Osteocyte (in vitro differentiated cells): ENCODE measurements around the gene SMARCA4. TPM values are rescaled to one million over a fixed set of nuclear protein-coding genes. Genes with fewer than 3 reads are reported as not detected.
A peak's percentile ranks its signal among the peaks of the same experiment; 100 is the strongest.
"Not testable (repeated sequence)": the region's sequence is repeated elsewhere in the genome, so short reads cannot be mapped to it uniquely, and the experiment has no call there.

Experiments used
- DNase-seq: peaks from one replicate; pipeline ENCODE4 v3.0.0; 2021; ENCODE audit warnings: mixed read lengths; ENCODE audit not compliant: unreplicated experiment; ENCODE audit errors: extremely low spot score
- H3K27ac Mint-ChIP-seq: one replicate; pipeline ENCODE4 v1.8.0; 2021; ENCODE audit warnings: mild to moderate bottlenecking, mixed read lengths; ENCODE audit not compliant: unreplicated experiment
- H3K27me3 Mint-ChIP-seq: one replicate; pipeline ENCODE4 v1.8.0; 2021; ENCODE audit warnings: mixed read lengths; ENCODE audit not compliant: unreplicated experiment
- H3K36me3 Mint-ChIP-seq: one replicate; pipeline ENCODE4 v1.8.0; 2021; ENCODE audit warnings: mixed read lengths; ENCODE audit not compliant: unreplicated experiment
- H3K4me1 Mint-ChIP-seq: one replicate; pipeline ENCODE4 v1.8.0; 2021; ENCODE audit warnings: mixed read lengths; ENCODE audit not compliant: unreplicated experiment
- H3K4me3 Mint-ChIP-seq: one replicate; pipeline ENCODE4 v1.8.0; 2021; ENCODE audit warnings: mild to moderate bottlenecking, moderate library complexity, mixed read lengths; ENCODE audit not compliant: unreplicated experiment
- H3K9me3 Mint-ChIP-seq: one replicate; pipeline ENCODE4 v1.8.0; 2021; ENCODE audit warnings: mixed read lengths; ENCODE audit not compliant: unreplicated experiment
- total RNA-seq: library from RNA; stranded (reverse); gene quantifications from 2 replicates; pipeline ENCODE4 v1.2.1, GENCODE V29; 2021
- TF ChIP-seq, protein P1 (sequence below): fragments of 200-600 bp; sonication (generic); IDR thresholded peaks from 2 replicates; pipeline ENCODE4 v1.5.0; 2021; ENCODE audit warnings: antibody characterized with exemption, mild to moderate bottlenecking, moderate library complexity

SMARCA4 gene
- total RNA-seq, 1 donor from 2014 or later = 131 TPM

DNA sequence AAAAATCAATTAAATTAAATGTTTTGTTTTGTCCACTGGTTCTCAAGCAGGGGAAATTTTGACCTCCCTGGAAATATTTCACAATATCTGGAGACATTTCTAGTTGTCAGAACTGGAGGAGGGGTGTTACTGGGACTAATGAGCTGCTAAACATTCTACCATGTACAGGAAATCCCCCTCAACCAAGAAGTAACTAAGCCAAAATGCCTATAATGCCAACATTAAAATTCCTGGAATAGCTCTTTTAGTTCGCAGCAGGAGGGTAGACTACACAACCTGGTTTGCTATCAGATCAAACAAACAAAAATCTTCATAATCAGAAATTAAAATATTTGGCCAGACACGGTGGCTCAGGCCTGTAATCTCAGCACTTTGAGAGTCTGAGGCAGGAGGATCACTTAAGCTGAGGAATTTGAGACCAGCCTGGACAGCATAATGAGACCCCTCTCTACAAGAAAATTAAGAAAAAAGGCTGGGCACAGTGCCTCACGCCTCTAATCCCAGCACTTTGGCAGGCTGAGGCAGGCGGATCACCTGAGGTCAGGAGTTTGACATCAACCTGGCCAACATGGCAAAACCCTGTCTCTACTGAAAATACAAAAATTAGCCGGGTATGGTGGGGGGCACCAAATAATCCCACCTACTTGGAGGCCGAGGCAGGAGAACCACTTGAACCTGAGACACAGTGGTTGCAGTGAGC, 13.7 kb upstream of the SMARCA4 start:
- DNase-seq = no peak
- Mint-ChIP-seq H3K36me3 (no peaks in the 10 kb centered on the region), H3K27me3 (no peaks in the 10 kb centered on the region), H3K27ac (peak overlapping the region; percentile 77), H3K4me3 (no peak overlapping the region), H3K4me1 (peaks cover 7% of the 10 kb centered on the region), H3K9me3 (no peaks in the 10 kb centered on the region)
- TF ChIP-seq, protein P1, sequence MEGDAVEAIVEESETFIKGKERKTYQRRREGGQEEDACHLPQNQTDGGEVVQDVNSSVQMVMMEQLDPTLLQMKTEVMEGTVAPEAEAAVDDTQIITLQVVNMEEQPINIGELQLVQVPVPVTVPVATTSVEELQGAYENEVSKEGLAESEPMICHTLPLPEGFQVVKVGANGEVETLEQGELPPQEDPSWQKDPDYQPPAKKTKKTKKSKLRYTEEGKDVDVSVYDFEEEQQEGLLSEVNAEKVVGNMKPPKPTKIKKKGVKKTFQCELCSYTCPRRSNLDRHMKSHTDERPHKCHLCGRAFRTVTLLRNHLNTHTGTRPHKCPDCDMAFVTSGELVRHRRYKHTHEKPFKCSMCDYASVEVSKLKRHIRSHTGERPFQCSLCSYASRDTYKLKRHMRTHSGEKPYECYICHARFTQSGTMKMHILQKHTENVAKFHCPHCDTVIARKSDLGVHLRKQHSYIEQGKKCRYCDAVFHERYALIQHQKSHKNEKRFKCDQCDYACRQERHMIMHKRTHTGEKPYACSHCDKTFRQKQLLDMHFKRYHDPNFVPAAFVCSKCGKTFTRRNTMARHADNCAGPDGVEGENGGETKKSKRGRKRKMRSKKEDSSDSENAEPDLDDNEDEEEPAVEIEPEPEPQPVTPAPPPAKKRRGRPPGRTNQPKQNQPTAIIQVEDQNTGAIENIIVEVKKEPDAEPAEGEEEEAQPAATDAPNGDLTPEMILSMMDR = no peak

- no peak overlapping the region for H3K4me3 Mint-ChIP-seq
- H3K4me1 Mint-ChIP-seq = peaks cover 7% of the 10 kb centered on the region
- H3K9me3 Mint-ChIP-seq = no peaks in the 10 kb centered on the region
Observed at GRCh38 chr19:10952809-10953208, 8.0 kb upstream of the SMARCA4 start.

DNA sequence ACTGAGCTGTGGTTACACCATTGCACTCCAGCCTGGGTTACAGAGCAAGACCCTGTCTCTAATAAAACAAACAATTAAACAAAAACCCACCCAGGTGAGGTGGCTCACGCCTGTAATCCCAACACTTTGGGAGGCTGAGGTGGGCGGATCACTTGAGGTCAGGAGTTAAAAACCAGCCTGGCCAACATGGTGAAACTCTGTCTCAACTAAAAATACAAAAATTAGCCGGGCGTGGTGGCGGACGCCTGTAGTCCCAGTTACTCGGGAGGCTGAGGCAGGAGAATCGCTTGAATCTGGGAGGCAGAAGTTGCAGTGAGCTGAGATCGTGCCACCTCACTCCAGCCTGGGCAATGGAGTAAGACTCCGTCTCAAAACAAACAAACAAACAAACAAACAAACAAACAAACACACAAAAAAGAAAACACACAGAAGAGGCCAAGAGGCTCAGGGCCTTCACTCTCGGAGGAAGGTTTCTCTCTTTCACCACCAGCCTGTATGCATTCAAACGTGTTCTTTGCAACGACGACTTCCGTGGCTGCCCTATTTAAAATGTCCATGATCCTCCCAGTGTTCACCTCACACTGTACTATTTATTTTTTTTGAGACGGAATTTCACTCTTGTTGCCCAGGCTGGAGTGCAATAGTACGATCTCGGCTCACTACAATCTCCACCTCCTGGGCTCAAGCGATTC, 1.4 kb upstream of the SMARCA4 start:
- H3K36me3 Mint-ChIP-seq = not testable (repeated sequence)

More at GRCh38 chr19:10952809-10953208, 8.0 kb upstream of the SMARCA4 start:
- TF ChIP-seq, protein P1 = no peak
- no peak for DNase-seq
- no peak overlapping the region for H3K27ac Mint-ChIP-seq
- H3K36me3 Mint-ChIP-seq = no peaks in the 10 kb centered on the region
- H3K27me3 Mint-ChIP-seq = no peaks in the 10 kb centered on the region

GRCh38 chr19:10961073-10961860, 437 bp downstream of the SMARCA4 start:
- H3K27me3 Mint-ChIP-seq = no peaks in the 10 kb centered on the region
- H3K36me3 Mint-ChIP-seq = no peaks in the 10 kb centered on the region
- H3K4me1 Mint-ChIP-seq = peaks cover 21% of the 10 kb centered on the region
- TF ChIP-seq, protein P1 = no peak
- peak overlapping the region; percentile 90 for H3K27ac Mint-ChIP-seq
- DNase-seq = no peak
- H3K4me3 Mint-ChIP-seq = peak overlapping the region; percentile 92
- H3K9me3 Mint-ChIP-seq = no peaks in the 10 kb centered on the region

More for the DNA sequence above, 1.4 kb upstream of the SMARCA4 start:
- not testable (repeated sequence) for H3K27me3 Mint-ChIP-seq, H3K9me3 Mint-ChIP-seq, DNase-seq
- Mint-ChIP-seq H3K4me3 (peak overlapping the region; percentile 81), H3K4me1 (peaks cover 19% of the 10 kb centered on the region), H3K27ac (peak overlapping the region; percentile 87)

- Mint-ChIP-seq H3K4me3 (peak overlapping the region; percentile 92), H3K27ac (peak overlapping the region; percentile 18), H3K9me3 (no peaks in the 10 kb centered on the region), H3K27me3 (no peaks in the 10 kb centered on the region), H3K4me1 (peaks cover 21% of the 10 kb centered on the region), H3K36me3 (no peaks in the 10 kb centered on the region)
- TF ChIP-seq, protein P1 = no peak
- no peak for DNase-seq
Observed at GRCh38 chr19:10962863-10963262, 2.0 kb downstream of the SMARCA4 start.
